Measurements from ENCODE around the gene SLC6A5. TPM values are rescaled to one million over a fixed set of nuclear protein-coding genes. Genes with fewer than 3 reads are reported as not detected.

Gene SLC6A5
- total RNA-seq, 1 experiment from 2014 or later = not detected

DNA sequence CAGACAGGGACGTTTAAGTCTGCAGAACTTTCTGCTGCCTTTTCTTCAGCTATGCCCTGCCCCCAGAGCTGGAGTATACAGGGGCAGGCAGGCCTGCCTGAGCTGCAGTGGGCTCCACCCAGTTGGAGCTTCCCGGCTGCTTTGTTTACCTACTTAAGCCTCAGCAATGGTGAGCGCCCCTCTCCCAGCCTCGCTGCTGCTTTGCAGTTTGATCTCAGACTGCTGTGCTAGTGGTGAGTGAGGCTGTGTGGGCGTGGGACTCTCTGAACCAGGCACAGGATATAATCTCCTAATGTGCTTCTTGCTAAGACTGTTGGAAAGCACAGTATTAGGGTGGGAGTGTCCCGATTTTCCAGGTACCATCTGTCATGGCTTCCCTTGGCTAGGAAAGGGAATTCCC lies 108.5 kb downstream of the SLC6A5 start:
- no peak overlapping the region for H3K4me3 ChIP-seq (ENCODE audit: low read depth in 2 of 2, low read length in 2 of 2)
- TF ChIP-seq, protein P1, sequence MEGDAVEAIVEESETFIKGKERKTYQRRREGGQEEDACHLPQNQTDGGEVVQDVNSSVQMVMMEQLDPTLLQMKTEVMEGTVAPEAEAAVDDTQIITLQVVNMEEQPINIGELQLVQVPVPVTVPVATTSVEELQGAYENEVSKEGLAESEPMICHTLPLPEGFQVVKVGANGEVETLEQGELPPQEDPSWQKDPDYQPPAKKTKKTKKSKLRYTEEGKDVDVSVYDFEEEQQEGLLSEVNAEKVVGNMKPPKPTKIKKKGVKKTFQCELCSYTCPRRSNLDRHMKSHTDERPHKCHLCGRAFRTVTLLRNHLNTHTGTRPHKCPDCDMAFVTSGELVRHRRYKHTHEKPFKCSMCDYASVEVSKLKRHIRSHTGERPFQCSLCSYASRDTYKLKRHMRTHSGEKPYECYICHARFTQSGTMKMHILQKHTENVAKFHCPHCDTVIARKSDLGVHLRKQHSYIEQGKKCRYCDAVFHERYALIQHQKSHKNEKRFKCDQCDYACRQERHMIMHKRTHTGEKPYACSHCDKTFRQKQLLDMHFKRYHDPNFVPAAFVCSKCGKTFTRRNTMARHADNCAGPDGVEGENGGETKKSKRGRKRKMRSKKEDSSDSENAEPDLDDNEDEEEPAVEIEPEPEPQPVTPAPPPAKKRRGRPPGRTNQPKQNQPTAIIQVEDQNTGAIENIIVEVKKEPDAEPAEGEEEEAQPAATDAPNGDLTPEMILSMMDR (IDR thresholded peaks at IDR 0.05) = no peak
- no peak for TF ChIP-seq SIN3A (IDR thresholded peaks at IDR 0.05; ENCODE audit: borderline replicate concordance, insufficient read depth, low read depth, low read length)
- TF ChIP-seq, protein P2, sequence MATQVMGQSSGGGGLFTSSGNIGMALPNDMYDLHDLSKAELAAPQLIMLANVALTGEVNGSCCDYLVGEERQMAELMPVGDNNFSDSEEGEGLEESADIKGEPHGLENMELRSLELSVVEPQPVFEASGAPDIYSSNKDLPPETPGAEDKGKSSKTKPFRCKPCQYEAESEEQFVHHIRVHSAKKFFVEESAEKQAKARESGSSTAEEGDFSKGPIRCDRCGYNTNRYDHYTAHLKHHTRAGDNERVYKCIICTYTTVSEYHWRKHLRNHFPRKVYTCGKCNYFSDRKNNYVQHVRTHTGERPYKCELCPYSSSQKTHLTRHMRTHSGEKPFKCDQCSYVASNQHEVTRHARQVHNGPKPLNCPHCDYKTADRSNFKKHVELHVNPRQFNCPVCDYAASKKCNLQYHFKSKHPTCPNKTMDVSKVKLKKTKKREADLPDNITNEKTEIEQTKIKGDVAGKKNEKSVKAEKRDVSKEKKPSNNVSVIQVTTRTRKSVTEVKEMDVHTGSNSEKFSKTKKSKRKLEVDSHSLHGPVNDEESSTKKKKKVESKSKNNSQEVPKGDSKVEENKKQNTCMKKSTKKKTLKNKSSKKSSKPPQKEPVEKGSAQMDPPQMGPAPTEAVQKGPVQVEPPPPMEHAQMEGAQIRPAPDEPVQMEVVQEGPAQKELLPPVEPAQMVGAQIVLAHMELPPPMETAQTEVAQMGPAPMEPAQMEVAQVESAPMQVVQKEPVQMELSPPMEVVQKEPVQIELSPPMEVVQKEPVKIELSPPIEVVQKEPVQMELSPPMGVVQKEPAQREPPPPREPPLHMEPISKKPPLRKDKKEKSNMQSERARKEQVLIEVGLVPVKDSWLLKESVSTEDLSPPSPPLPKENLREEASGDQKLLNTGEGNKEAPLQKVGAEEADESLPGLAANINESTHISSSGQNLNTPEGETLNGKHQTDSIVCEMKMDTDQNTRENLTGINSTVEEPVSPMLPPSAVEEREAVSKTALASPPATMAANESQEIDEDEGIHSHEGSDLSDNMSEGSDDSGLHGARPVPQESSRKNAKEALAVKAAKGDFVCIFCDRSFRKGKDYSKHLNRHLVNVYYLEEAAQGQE (IDR thresholded peaks at IDR 0.05; ENCODE audit: insufficient read depth in 1 of 2, low read depth in 2 of 2, low read length in 1 of 2) = no peak
- TF ChIP-seq POLR2AphosphoS5 (IDR thresholded peaks at IDR 0.05; ENCODE audit: low read depth, low read length) = no peak
- TF ChIP-seq TCF7L2 (IDR thresholded peaks at IDR 0.05; ENCODE audit: low read depth, low read length) = no peak
- intact Hi-C loops (cut with micrococcal nuclease; ENCODE audit: unreplicated experiment) (no loop called here), in situ Hi-C loops (cut with HindIII; ENCODE audit: low pct_unique_long_range_greater_than_20kb, low sequenced_read_pairs) (no loop called here)
- ChIA-PET CTCF (no interaction called here), POLR2A (no interaction called here)
- H3K27ac ChIP-seq (ENCODE audit: low read length) = no peak overlapping the region
- no peaks in the 10 kb centered on the region for H3K36me3 ChIP-seq (ENCODE audit: control insufficient read depth, insufficient read depth, low read length)
- H3K9me3 ChIP-seq (ENCODE audit: control insufficient read depth, insufficient read depth, low read depth, low read length) = no peaks in the 10 kb centered on the region
- no peak for ATAC-seq
- no peak for DNase-seq (ENCODE audit: low read depth, low spot score)
- no peaks in the 10 kb centered on the region for H3K27me3 ChIP-seq (ENCODE audit: control insufficient read depth, insufficient read depth, low read length)
- no TSS peak for BruUV-seq (replicated peaks)
- no peaks in the 10 kb centered on the region for H3K4me1 ChIP-seq (ENCODE audit: control insufficient read depth, insufficient read depth, low read length)

Other genes starting within 250 kb of the SLC6A5 start
- 68.9 TPM for gene HTATIP2, start 235.9 kb upstream of the SLC6A5 start, total RNA-seq (2021; ENCODE audit: unreplicated experiment)
- 31.2 TPM for gene PRMT3, start 211.9 kb upstream of the SLC6A5 start, total RNA-seq (2021; ENCODE audit: unreplicated experiment)
- not detected for gene NELL1, start 70.0 kb downstream of the SLC6A5 start, total RNA-seq (2021; ENCODE audit: unreplicated experiment)

Data from Panc1 (cell line).